Diencephalon (tissue), 1 donor: ENCODE measurements around the gene IDE. TPM values are rescaled to one million over a fixed set of nuclear protein-coding genes. Genes with fewer than 3 reads are reported as not detected.

ENCODE experiments used
- total RNA-seq: library from RNA; depleted of rRNA; stranded (reverse); fragments of >200 nt; gene quantifications from one replicate; pipeline ENCODE4 v1.2.3, GENCODE V29; 2014

The IDE gene
- 20.5 TPM for total RNA-seq

GRCh38 chr10:92573798-92574547 lies at the start of gene IDE:
TSS of gene IDE (minus strand) at chr10:92574093. CDS start at chr10:92574019, 74 bp downstream.

GRCh38 chr10:92592761-92593618 lies 19.1 kb upstream of the IDE start, which contains the start of gene KIF11:
TSS of gene KIF11 (plus strand) at chr10:92593130. CDS start at chr10:92593376, 246 bp downstream.

Other genes with a start within 250 kb of the IDE start
- gene KIF11, start 19.0 kb upstream of the IDE start, total RNA-seq = 12.0 TPM
- 2.8 TPM for gene HHEX, start 115.9 kb upstream of the IDE start, total RNA-seq